ENCODE data around the gene ANKS1A. TPM values are rescaled to one million over a fixed set of nuclear protein-coding genes. Genes with fewer than 3 reads are reported as not detected.

Gene ANKS1A
- total and polyA plus RNA-seq, 2 of the 4 experiments (the other 2 are of a cell fraction): 7.2 to 7.5 TPM

GRCh38 chr6:35071347-35071994 is 182.4 kb downstream of the ANKS1A start:
- ChIA-PET POLR2A (ENCODE audit: unreplicated experiment) (interaction anchor here (0.6 kb wide), 1 partner anchor 18 kb away, joined by 4 read pairs; no protein-coding TSS in a partner anchor), CTCF (no interaction called here)
- in situ Hi-C loops (cut with MboI; ENCODE audit: low sequenced_read_pairs): no loop called here
- ATAC-seq (ENCODE audit: low read depth) (no peak), DNase-seq (no peak)
- no peak overlapping the region for H3K27ac ChIP-seq (ENCODE audit: insufficient read depth, low read length)
- no peak overlapping the region for H4K5ac ChIP-seq (ENCODE audit: low read depth, low read length)
- no peak overlapping the region for H3K4ac ChIP-seq (ENCODE audit: low read depth, low read length)
- 0 out of 2 replicates have a peak, but pooled peaks cover 2% of the 10 kb centered on the region for H3K9me1 ChIP-seq (ENCODE audit: insufficient read depth, low read length)
- H3K56ac ChIP-seq (ENCODE audit: extremely low read depth, insufficient read depth, low read length): no peak overlapping the region
- no peaks in the 10 kb centered on the region for H3K4me1 ChIP-seq (ENCODE audit: control insufficient read depth, insufficient read depth, low read length)
- H2BK15ac ChIP-seq (ENCODE audit: low read depth, low read length): no peak overlapping the region
- H3K18ac ChIP-seq (ENCODE audit: low read depth, low read length): no peak overlapping the region
- no peak overlapping the region for H2BK5ac ChIP-seq (ENCODE audit: low read depth, low read length, poor library complexity, severe bottlenecking)
- no TSS peak for BruUV-seq (replicated peaks)
- no peak overlapping the region for H2BK120ac ChIP-seq (ENCODE audit: low read depth, low read length)
- H4K91ac ChIP-seq (ENCODE audit: insufficient read depth, low read depth, low read length): no peak overlapping the region
- peaks cover 3% of the 10 kb centered on the region for H3K36me3 ChIP-seq (ENCODE audit: control insufficient read depth, insufficient read depth, low read length)
- intact Hi-C loops (cut with micrococcal nuclease): no loop called here
- H2AK9ac ChIP-seq (replicated peaks; ENCODE audit: low read depth, low read length, poor library complexity): no peak overlapping the region
- no peak overlapping the region for H3K9ac ChIP-seq (ENCODE audit: low read depth, low read length)
- no peaks in the 10 kb centered on the region for H3K27me3 ChIP-seq (ENCODE audit: control insufficient read depth, insufficient read depth, low read length)
- H4K8ac ChIP-seq (ENCODE audit: low read depth in 2 of 2, low read length in 2 of 2): no peak overlapping the region
- no peak overlapping the region for H3K23ac ChIP-seq (ENCODE audit: low read depth, low read length)
- H3K9me3 ChIP-seq (ENCODE audit: control insufficient read depth, insufficient read depth, low read length): no peaks in the 10 kb centered on the region
- WGBS, 2 experiments (ENCODE audit: extremely low coverage in 2 of 2, insufficient read length in 1 of 2): 83% methylated on average over 2 of the region's 12 CpGs; no CpG with 5 or more reads in 1 of the 2 experiments
- H3K4me2 ChIP-seq (ENCODE audit: low read depth, low read length): no peak overlapping the region
- no peak overlapping the region for H2BK20ac ChIP-seq (ENCODE audit: low read depth, low read length)
- H3K79me1 ChIP-seq (ENCODE audit: low read depth in 1 of 2, low read length in 2 of 2): no peaks in the 10 kb centered on the region
- no peaks in the 10 kb centered on the region for H4K20me1 ChIP-seq (ENCODE audit: insufficient read depth, low read length)
- no peak overlapping the region for H3K14ac ChIP-seq (replicated peaks; ENCODE audit: low read depth, low read length)
- H3K4me3 ChIP-seq (ENCODE audit: insufficient read depth, low read depth, low read length): no peak overlapping the region
- H2AK5ac ChIP-seq (ENCODE audit: low read depth, low read length): no peak overlapping the region
- TF ChIP-seq MXI1 (IDR thresholded peaks at IDR 0.05; ENCODE audit: borderline replicate concordance, low read depth, low read length) (no peak), CEBPB (IDR thresholded peaks at IDR 0.05; ENCODE audit: low read depth, low read length) (no peak), CHD1 (IDR thresholded peaks at IDR 0.05; ENCODE audit: low read depth, low read length) (no peak), RAD21 (IDR thresholded peaks at IDR 0.05; ENCODE audit: low read length) (no peak)
- TF ChIP-seq, protein P1, sequence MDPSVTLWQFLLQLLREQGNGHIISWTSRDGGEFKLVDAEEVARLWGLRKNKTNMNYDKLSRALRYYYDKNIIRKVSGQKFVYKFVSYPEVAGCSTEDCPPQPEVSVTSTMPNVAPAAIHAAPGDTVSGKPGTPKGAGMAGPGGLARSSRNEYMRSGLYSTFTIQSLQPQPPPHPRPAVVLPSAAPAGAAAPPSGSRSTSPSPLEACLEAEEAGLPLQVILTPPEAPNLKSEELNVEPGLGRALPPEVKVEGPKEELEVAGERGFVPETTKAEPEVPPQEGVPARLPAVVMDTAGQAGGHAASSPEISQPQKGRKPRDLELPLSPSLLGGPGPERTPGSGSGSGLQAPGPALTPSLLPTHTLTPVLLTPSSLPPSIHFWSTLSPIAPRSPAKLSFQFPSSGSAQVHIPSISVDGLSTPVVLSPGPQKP (IDR thresholded peaks at IDR 0.05; ENCODE audit: borderline replicate concordance, low read depth, low read length): no peak
- dilution Hi-C loops (cut with HindIII; ENCODE audit: low sequenced_read_pairs, unreplicated experiment): no loop called here
- no peak overlapping the region for H2AFZ ChIP-seq (replicated peaks; ENCODE audit: low read length, poor library complexity)

Measured in IMR-90 (cell line).